GM23248 (cell line): ENCODE results near the gene DTX3L. TPM values are rescaled to one million over a fixed set of nuclear protein-coding genes. Genes with fewer than 3 reads are reported as not detected.

Source experiments
- DNase-seq: peaks from one replicate; pipeline ENCODE4 v3.0.0-alpha.2; 2015
- H2AFZ ChIP-seq: fragments of 200-600 bp; sonication (generic); 2 replicates; pipeline ENCODE4 v1.6.1; 2016; ENCODE audit warnings: antibody characterized with exemption
- H3F3A ChIP-seq: fragments of 200-600 bp; sonication (generic); 2 replicates; pipeline ENCODE4 v1.6.1; 2016; ENCODE audit warnings: mild to moderate bottlenecking, antibody characterized with exemption, mixed run types; ENCODE audit not compliant: insufficient read depth
- H3K27ac ChIP-seq: fragments of 200-600 bp; sonication (generic); 2 replicates; pipeline ENCODE4 v1.5.1; 2016; ENCODE audit warnings: mild to moderate bottlenecking
- H3K27me3 ChIP-seq: fragments of 200-600 bp; sonication (generic); replicated peaks from 2 replicates; pipeline ENCODE4 v1.6.1; 2016; ENCODE audit warnings: mild to moderate bottlenecking; ENCODE audit not compliant: insufficient read depth
- H3K36me3 ChIP-seq: fragments of 200-600 bp; sonication (generic); 2 replicates; pipeline ENCODE4 v1.6.1; 2016; ENCODE audit warnings: low read depth, mild to moderate bottlenecking
- H3K4me1 ChIP-seq: fragments of 200-600 bp; sonication (generic); 2 replicates; pipeline ENCODE4 v1.6.1; 2016; ENCODE audit warnings: mild to moderate bottlenecking; ENCODE audit not compliant: insufficient read depth
- H3K4me2 ChIP-seq: fragments of 200-600 bp; sonication (generic); one replicate; pipeline ENCODE4 v1.6.1; 2016; ENCODE audit warnings: mild to moderate bottlenecking; ENCODE audit not compliant: unreplicated experiment
- H3K4me3 ChIP-seq: fragments of 200-600 bp; sonication (generic); 2 replicates; pipeline ENCODE4 v1.5.1; 2016; ENCODE audit warnings: mild to moderate bottlenecking
- H3K79me2 ChIP-seq: fragments of 200-600 bp; sonication (generic); 2 replicates; pipeline ENCODE4 v1.6.1; 2016; ENCODE audit warnings: mild to moderate bottlenecking; ENCODE audit not compliant: insufficient read depth
- H3K9ac ChIP-seq: fragments of 200-600 bp; sonication (generic); 2 replicates; pipeline ENCODE4 v1.6.1; 2016; ENCODE audit warnings: mild to moderate bottlenecking
- H3K9me2 ChIP-seq: fragments of 200-600 bp; sonication (generic); 2 replicates; pipeline ENCODE4 v1.6.1; 2016; ENCODE audit warnings: mixed run types, mild to moderate bottlenecking, moderate library complexity; ENCODE audit not compliant: insufficient read depth
- H3K9me3 ChIP-seq: fragments of 200-600 bp; sonication (generic); one replicate; pipeline ENCODE4 v1.6.1; 2017; ENCODE audit warnings: low read depth
- H4K20me1 ChIP-seq: fragments of 200-600 bp; sonication (generic); 2 replicates; pipeline ENCODE4 v1.6.0; 2016; ENCODE audit not compliant: insufficient read depth
- EZH2 ChIP-seq: fragments of 200-600 bp; sonication (generic); IDR thresholded peaks from 2 replicates; pipeline ENCODE4 v1.6.1; 2018; ENCODE audit warnings: antibody characterized with exemption, mild to moderate bottlenecking; ENCODE audit not compliant: insufficient read depth, poor library complexity, severe bottlenecking
- EZH2phosphoT487 ChIP-seq: fragments of 200-600 bp; sonication (generic); IDR thresholded peaks from 2 replicates; pipeline ENCODE4 v1.6.1; 2018; ENCODE audit warnings: antibody characterized with exemption, moderate library complexity, mild to moderate bottlenecking, low read depth; ENCODE audit not compliant: insufficient read depth
- WGBS, 2 experiments: methylation state at CpG; one replicate each; pipeline ENCODE4 v1.1.6; 2015 to 2017; ENCODE audit warnings: low lambda C conversion rate in 2 of 2, low coverage in 1 of 2; ENCODE audit errors: missing lambda C conversion rate in 2 of 2; 5-methylcytosine and 5-hydroxymethylcytosine counted together
- in situ Hi-C: fragments of 300-500 bp; cut with MboI; formaldehyde crosslinking; loops from 2 replicates; pipeline ENCODE4 v1.15.0; 2020
- polyA plus RNA-seq: library from polyadenylated mRNA; unstranded; fragments of >200 nt; fragmentation: Nextera tagmentation; extraction: Ambion mirVana; gene quantifications from 2 replicates; pipeline ENCODE4 v1.2.1, GENCODE V29; 2016
- total RNA-seq: library from RNA; depleted of rRNA; stranded (reverse); fragments of >200 nt; shearing (Covaris generic); gene quantifications from 2 replicates; pipeline ENCODE4 v1.2.3, GENCODE V29; 2014

DTX3L gene
- total and polyA plus RNA-seq, 2 experiments from 2014 or later: 9.4 to 10.1 TPM

DNA sequence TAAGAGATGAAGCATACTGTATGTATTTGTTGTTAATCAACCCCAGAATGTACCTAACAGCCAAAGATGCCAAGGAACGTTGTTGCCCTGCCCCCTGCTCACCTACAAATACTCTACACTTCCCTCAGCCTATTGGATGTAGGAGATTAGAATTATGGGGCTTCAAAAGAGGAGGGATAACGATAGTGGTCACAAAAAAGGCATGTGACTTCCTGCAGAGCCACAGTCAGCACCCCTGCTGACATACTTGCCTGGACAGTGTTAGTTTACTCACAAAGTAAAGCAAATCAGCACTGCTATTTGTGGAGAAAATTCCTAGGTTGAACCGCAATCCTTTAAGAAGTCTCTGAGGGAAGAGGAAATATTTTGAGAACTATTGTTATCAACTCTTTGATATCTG lies 51.2 kb downstream of the DTX3L start:
- no peak for TF ChIP-seq EZH2phosphoT487
- no peak for TF ChIP-seq EZH2
- H3K27ac ChIP-seq: no peak overlapping the region
- no peak overlapping the region for H3K9ac ChIP-seq
- H3K9me3 ChIP-seq: no peaks in the 10 kb centered on the region
- no peaks in the 10 kb centered on the region for H4K20me1 ChIP-seq
- no peak overlapping the region for H3K4me3 ChIP-seq
- no peak overlapping the region for H3K4me2 ChIP-seq
- peaks cover 6% of the 10 kb centered on the region for H3K27me3 ChIP-seq
- no peaks in the 10 kb centered on the region for H3K4me1 ChIP-seq
- peaks cover 4% of the 10 kb centered on the region for H3F3A ChIP-seq
- no peaks in the 10 kb centered on the region for H3K9me2 ChIP-seq
- H3K36me3 ChIP-seq: no peaks in the 10 kb centered on the region
- in situ Hi-C loops: no loop called here
- 44 to 49% methylated on average over 3 of the region's 3 CpGs for WGBS, 2 experiments
- H3K79me2 ChIP-seq: no peaks in the 10 kb centered on the region
- no peak for DNase-seq
- H2AFZ ChIP-seq: no peak overlapping the region

DNA sequence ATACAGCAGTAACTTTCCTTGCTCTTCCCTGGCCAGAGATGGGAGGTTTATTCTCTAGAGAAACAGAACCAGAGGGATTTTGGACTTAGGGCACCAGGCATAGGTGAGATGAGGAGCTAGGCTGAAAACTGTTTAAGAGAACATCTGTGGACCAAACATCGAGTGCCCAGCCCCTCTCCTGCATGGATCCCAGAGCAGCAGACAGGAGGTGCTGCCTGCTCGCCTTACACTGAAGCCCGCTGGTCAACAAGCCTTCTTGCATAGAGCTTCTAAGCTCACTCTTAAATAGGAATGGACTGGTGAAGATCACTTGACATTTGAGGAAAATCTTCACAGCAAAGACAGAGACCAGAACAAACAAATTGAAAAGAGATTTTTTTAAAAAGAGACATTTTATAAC lies 54.5 kb downstream of the DTX3L start:
- Histone ChIP-seq H3K9me2 (no peaks in the 10 kb centered on the region), H3K9ac (no peak overlapping the region), H3K27ac (no peak overlapping the region), H3K4me2 (no peak overlapping the region), H2AFZ (no peak overlapping the region), H3K79me2 (no peaks in the 10 kb centered on the region), H3K36me3 (no peaks in the 10 kb centered on the region), H3K4me3 (no peak overlapping the region), H4K20me1 (no peaks in the 10 kb centered on the region), H3F3A (no peaks in the 10 kb centered on the region), H3K4me1 (no peaks in the 10 kb centered on the region), H3K27me3 (peaks cover 6% of the 10 kb centered on the region), H3K9me3 (no peaks in the 10 kb centered on the region)
- in situ Hi-C loops: no loop called here
- WGBS, 2 experiments: 29 to 38% methylated on average over 3 of the region's 3 CpGs
- no peak for TF ChIP-seq EZH2phosphoT487
- no peak for TF ChIP-seq EZH2
- DNase-seq: no peak

DNA sequence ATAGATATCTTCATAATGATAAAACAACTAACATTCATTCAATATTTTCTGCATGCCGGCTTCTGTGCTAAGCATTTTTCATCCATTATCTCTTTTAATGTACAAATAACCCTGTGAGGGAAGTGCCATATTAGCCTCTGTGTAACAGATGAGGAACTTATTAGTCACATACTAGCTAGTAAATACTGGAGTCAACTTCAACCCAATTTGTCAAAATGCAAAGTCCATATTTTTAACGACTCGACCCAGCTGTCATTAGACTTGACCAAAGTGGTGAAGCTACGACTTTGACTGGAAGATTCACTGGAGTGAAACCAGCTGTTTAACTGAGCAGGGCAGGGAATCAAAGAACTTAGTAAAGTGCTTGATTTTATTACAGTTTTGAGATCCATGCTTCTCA lies 54.9 kb downstream of the DTX3L start:
- Histone ChIP-seq H3F3A (no peaks in the 10 kb centered on the region), H3K4me3 (no peak overlapping the region), H3K4me1 (no peaks in the 10 kb centered on the region), H4K20me1 (no peaks in the 10 kb centered on the region), H3K4me2 (no peak overlapping the region), H2AFZ (no peak overlapping the region), H3K9me2 (no peaks in the 10 kb centered on the region), H3K79me2 (no peaks in the 10 kb centered on the region), H3K9me3 (no peaks in the 10 kb centered on the region), H3K9ac (no peak overlapping the region), H3K36me3 (no peaks in the 10 kb centered on the region), H3K27ac (no peak overlapping the region), H3K27me3 (peaks cover 6% of the 10 kb centered on the region)
- in situ Hi-C loops: no loop called here
- 33 to 35% methylated on average over 4 of the region's 4 CpGs for WGBS, 2 experiments
- TF ChIP-seq EZH2: no peak
- TF ChIP-seq EZH2phosphoT487: no peak
- DNase-seq: peak; percentile 33

DNA sequence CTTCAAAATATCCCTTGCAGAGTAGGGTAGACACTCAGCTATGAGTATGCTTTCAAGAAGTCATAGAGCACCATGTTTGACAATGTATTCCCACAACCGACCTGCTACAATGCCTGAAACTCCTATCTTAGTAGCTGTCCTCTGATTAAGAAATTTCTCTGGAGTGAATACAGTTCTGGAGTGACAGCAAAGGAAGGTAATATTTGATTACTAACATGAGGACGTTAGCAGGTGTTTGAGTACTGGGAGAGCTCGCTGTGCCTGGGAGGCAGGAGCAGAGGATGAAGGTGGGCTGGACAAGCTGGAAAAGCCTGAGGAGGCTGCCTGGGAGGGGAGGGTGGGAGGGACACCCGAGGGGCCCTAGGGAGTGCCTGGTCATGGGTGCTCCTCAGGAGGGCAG lies 56.3 kb downstream of the DTX3L start:
- H3F3A ChIP-seq: no peaks in the 10 kb centered on the region
- H2AFZ ChIP-seq: no peak overlapping the region
- TF ChIP-seq EZH2phosphoT487 (no peak), EZH2 (no peak)
- no peaks in the 10 kb centered on the region for H3K9me3 ChIP-seq
- H3K4me2 ChIP-seq: no peak overlapping the region
- peaks cover 12% of the 10 kb centered on the region for H3K27me3 ChIP-seq
- WGBS, 2 experiments: 76 to 80% methylated on average over 3 to 4 of the region's 4 CpGs
- no peaks in the 10 kb centered on the region for H3K79me2 ChIP-seq
- H3K4me3 ChIP-seq: no peak overlapping the region
- in situ Hi-C loops: no loop called here
- no peak for DNase-seq
- H3K4me1 ChIP-seq: no peaks in the 10 kb centered on the region
- H3K27ac ChIP-seq: no peak overlapping the region
- no peak overlapping the region for H3K9ac ChIP-seq
- H4K20me1 ChIP-seq: no peaks in the 10 kb centered on the region
- no peaks in the 10 kb centered on the region for H3K36me3 ChIP-seq
- H3K9me2 ChIP-seq: no peaks in the 10 kb centered on the region

DNA sequence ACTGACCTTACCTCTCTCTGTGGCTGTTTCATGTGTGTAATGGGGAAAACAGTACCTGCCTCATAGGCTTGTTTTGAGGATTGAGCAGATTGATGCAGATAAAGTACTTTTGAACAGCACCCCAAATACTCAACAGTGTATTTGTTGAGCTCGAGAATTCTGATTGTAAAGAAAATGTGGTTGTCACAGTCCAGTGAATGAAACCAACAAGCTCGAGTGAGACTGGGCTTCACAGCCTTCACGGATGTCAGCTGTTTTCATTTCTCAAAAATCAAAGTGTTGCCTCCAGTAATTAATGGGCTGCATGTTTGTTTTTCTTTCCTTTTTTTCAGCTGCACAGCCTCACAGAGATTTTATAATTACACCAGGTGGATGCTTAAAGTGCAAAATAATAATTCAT lies 57.0 kb downstream of the DTX3L start:
- Histone ChIP-seq H3K9ac (no peak overlapping the region), H3K9me3 (no peaks in the 10 kb centered on the region), H3F3A (no peaks in the 10 kb centered on the region), H3K36me3 (no peaks in the 10 kb centered on the region), H2AFZ (no peak overlapping the region), H3K79me2 (no peaks in the 10 kb centered on the region), H3K27ac (no peak overlapping the region), H4K20me1 (no peaks in the 10 kb centered on the region), H3K4me2 (no peak overlapping the region), H3K27me3 (peaks cover 12% of the 10 kb centered on the region), H3K9me2 (no peaks in the 10 kb centered on the region), H3K4me1 (no peaks in the 10 kb centered on the region), H3K4me3 (no peak overlapping the region)
- whole genome bisulfite sequencing, 2 experiments: 65 to 66% methylated on average over 3 of the region's 3 CpGs
- DNase-seq: no peak
- in situ Hi-C loops: no loop called here
- TF ChIP-seq EZH2phosphoT487 (no peak), EZH2 (no peak)
